OCI-LY1 (cell line): Measurements from ENCODE around the gene FCHO1.

Source experiments
- EZH2 ChIP-seq: fragments of 200-600 bp; sonication (generic), shearing (Covaris generic); IDR thresholded peaks from 2 replicates; pipeline ENCODE4 v1.8.0; 2017; ENCODE audit warnings: borderline replicate concordance, mixed run types, mild to moderate bottlenecking, antibody characterized with exemption, low read length, moderate library complexity, mixed read lengths
- TF ChIP-seq, protein P1 (sequence below): fragments of 200-600 bp; sonication (generic), shearing (Covaris generic); IDR thresholded peaks from 2 replicates; pipeline ENCODE4 v1.5.1; 2017; ENCODE audit warnings: mild to moderate bottlenecking, antibody characterized with exemption, low read length, moderate library complexity, mixed read lengths

DNA sequence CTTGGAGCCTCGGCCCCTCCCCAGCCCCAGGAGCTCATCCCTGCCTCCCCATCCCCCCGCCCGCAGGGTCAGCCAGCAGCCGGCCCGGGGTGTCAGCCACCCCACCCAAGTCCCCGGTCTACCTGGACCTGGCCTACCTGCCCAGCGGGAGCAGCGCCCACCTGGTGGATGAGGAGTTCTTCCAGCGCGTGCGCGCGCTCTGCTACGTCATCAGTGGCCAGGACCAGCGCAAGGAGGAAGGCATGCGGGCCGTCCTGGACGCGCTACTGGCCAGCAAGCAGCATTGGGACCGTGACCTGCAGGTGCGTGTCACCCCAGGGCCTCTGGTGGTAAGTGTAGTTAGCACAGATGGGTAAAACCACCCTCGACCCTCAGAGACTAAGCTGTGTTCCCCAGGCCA lies 18.1 kb upstream of the FCHO1 start:
- TF ChIP-seq, protein P1, sequence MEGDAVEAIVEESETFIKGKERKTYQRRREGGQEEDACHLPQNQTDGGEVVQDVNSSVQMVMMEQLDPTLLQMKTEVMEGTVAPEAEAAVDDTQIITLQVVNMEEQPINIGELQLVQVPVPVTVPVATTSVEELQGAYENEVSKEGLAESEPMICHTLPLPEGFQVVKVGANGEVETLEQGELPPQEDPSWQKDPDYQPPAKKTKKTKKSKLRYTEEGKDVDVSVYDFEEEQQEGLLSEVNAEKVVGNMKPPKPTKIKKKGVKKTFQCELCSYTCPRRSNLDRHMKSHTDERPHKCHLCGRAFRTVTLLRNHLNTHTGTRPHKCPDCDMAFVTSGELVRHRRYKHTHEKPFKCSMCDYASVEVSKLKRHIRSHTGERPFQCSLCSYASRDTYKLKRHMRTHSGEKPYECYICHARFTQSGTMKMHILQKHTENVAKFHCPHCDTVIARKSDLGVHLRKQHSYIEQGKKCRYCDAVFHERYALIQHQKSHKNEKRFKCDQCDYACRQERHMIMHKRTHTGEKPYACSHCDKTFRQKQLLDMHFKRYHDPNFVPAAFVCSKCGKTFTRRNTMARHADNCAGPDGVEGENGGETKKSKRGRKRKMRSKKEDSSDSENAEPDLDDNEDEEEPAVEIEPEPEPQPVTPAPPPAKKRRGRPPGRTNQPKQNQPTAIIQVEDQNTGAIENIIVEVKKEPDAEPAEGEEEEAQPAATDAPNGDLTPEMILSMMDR, result no peak
- TF ChIP-seq EZH2, result no peak
